SKM-1 (cell line): ENCODE results near the gene PTGES.
"Not testable (repeated sequence)": the region's sequence is repeated elsewhere in the genome, so short reads cannot be mapped to it uniquely, and the experiment has no call there.

Experiments
- DNase-seq: peaks from one replicate; lab custom pipeline; 2025; ENCODE audit not compliant: unreplicated experiment; lab: John Stamatoyannopoulos, UW

PTGES gene

GRCh38 chr9:129773262-129774048, 20.6 kb upstream of the PTGES start:
- DNase-seq: peak; percentile 92

- DNase-seq: no peak
Observed at GRCh38 chr9:129770741-129771140, 17.9 kb upstream of the PTGES start.

- DNase-seq: no peak
Observed at GRCh38 chr9:129769669-129770068, 16.8 kb upstream of the PTGES start.

DNA sequence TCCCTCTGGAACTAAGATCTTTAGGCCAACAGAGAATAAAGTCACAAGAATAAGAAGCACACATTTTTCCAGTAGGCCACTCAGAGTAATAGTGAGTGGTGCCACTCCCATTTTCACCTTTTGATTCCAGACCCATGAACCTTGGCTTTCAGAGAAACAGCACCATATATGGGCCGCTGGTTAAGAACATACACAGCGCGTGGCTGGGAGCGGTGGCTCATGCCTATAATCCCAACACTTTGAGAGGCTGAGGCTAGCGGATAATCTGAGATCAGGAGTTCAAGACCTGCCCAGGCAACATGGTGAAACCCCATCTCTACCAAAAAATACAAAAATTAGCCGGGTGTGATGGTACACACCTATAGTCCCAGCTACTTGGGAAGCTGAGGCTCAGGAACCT, 15.6 kb upstream of the PTGES start:
- DNase-seq: no peak

DNA sequence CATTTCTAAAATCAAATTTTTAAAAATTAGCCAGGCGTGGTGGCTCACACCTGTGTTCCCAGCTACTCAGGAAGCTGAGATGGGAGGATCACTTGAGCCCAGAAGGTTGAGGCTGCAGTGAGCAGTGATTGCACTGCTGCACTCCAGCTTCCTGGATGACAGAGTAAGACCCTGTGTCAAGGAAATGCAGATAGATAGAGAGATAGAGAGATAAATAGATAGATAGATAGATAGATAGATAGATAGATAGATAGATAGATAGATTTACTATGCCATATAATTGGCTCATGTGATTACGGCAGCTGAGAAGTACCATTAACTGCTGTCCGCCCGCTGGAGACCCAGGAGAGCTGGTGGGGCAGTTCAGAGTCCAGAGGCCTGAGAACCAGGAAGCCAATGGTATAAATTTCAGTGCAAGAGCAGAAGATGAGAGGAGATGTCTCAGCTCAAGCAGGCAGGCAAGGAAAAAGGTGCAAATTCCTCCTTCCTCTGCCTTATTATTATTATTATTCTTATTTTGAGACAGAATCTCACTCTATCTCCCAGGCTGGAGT, 13.0 kb upstream of the PTGES start:
- no peak for DNase-seq

GRCh38 chr9:129762985-129763926, 10.4 kb upstream of the PTGES start:
- no peak for DNase-seq

DNA sequence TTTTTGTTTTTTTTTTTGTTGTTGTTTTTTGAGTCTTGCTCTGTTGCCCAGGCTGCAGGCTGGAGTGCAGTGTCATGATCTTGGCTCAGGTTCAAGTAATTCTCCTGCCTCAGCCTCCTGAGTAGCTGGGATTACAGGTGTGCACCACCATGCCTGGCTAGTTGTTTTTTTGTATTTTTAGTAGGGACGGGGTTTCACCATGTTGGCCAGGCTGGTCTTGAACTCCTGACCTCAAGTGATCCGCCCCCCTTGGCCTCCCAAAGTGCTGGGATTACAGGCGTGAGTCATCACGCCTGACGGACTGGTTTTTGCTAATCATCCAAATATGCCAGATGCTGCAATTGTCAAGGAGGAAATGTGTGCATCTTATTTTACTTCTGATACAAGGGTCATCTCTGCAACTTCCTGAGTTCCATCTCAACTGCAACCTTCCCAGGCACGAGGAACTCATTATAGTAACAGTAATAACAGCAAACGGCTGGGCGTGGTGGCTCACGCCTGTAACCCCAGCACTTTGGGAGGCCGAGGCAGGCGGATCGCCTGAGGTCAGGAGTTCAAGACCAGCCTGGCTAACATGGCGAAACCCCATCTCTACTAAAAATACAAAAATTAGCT, 9.6 kb upstream of the PTGES start:
- peak; percentile 44 for DNase-seq

DNA sequence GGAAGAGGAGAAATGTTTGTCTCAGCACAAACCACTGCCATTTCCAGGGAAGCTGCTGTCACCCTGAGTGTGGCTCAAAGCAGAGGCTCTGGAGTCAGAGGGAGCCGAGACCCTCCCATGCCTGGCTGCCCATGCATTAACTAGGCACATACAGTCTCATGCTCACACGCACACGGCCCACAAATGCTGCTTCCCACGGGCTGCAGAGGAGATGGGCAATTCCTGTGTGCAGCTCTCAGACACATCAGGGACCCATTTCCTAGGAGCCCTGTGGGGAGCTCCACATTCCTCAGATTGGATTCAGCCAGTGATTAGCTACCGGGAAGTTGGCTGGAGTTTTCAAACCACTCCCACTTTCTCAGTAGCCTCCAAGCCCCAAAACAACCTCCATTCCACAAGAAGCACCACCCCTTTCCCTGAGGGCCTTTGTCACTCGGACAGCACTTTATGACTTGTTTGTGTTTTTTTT, 9.1 kb upstream of the PTGES start:
- DNase-seq: no peak

- no peak for DNase-seq
Observed at GRCh38 chr9:129761293-129761900, 8.6 kb upstream of the PTGES start.

- DNase-seq: not testable (repeated sequence)
Observed at GRCh38 chr9:129760784-129761183, 7.9 kb upstream of the PTGES start.

DNA sequence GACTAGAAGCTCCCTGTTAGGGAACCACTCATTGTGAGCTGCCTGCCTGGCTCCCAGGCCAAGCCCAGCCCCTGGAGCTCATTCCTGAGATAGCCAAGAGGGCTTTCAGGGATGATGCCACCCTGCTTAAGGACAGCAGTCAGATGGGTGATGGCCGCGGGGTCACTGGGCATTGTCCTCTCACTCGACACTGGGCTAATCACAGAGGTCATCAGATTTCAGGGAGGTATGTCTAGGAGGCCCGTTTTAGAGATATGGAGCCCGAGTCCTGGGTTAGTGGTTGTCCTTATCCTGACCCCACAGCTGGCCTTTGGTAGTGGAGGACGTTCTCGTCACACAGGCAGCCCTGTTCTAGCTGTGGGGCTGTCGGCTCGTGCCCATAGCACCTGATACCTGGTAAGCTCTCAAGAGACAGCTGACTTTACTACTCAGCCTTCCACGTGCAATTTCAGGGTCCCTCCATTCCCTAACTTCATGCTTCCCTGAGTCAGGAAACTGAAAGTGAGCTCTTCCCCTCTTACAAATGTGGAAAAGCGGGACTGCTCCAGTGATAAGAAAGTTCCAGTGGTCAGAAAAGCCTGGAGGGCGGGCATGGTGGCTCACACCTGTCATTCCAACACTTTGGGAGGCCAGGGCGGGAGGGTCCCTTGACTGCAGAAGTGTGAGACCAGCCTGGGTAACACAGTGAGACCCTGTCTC, 7.1 kb upstream of the PTGES start:
- no peak for DNase-seq

DNA sequence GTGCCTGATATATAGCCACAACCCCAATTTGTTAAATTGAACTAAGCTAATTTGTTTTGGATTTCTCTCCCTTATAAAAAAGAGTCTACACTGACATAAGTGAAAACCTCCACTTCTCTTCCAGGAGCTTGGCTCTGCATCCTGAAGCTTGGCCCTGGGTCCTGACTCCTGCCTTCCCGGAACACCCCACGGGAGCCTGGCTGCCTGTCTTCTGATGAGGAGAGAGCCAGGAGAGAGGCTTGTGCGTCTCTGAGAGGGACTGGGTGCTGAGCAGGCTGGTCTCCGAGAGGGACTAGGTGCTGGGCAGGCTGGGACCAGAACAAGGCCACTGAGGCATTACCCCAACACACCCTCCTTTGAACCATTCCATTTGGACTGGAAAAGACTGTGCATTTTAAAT, 6.5 kb upstream of the PTGES start:
- DNase-seq: no peak

DNA sequence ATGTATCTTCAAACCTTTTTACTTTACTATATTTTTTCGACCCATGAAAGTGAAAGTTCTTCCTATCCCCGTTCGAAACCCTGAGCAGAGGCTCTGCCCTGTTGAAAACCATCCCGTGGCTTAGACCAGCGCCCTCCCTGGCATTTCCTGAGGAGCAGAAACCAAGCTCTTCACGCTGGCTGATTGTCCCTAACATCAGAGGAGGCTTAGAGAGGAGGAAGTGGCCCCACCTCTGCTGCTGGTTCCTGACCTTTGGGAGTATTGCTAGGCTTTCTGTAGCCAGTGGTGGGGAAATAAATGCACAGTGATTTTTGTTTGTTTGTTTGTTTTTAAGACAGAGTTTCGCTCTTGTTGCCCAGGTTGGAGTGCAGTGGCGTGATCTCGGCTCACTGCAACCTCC, 4.2 kb upstream of the PTGES start:
- no peak for DNase-seq

GRCh38 chr9:129756191-129756590, 3.3 kb upstream of the PTGES start:
- DNase-seq: no peak

DNA sequence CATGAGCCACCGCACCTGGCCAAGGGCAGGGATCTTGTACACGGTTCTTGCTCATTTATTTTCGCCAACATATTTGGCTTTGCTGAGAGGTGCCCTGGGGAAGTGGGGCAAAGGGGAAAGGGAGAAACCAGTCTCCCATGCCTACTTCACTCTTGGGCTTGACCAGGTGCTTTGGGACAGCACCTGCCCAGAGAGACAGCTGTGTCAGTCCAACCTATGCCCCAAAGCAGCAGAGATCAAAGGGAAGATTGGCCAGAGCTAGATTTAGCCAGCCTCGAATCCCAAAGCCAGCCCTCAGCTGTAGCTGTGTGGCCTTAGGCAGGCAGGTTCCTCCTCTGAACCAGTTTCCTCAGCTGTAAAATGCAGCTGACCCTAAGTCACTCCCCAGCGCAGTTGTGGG, 2.3 kb upstream of the PTGES start:
- no peak for DNase-seq

- no peak for DNase-seq
Observed at GRCh38 chr9:129751841-129752801, 721 bp downstream of the PTGES start.

DNA sequence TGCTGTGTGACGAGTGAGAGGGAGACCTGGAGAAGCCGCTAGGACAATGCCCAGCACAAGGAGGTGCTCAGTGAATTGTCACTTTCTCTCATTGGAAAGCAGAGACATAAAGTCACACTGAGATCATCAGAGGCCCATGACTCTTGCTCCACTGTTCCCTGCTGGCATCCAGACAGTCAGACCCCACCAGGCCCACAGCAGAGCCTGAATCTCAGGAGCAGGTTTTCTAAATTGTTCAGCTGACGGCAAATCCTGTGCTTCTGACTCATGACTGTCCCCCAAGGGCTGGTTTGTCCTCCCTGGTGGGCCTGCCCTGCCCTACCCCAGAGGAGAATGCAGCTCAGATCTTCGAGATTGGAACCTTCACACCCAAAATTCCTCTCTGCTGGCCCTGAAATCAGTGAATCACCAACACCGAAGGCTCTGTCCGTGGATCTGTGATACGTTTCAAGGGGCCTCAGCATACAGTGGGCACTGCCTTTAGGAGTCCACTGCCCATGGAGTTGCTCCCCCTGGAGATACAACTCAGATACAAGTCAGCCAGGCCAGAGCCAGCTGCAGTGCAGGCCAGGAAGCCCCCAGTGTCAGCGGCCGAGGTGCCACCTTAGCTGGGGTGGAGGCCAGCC, 2.7 kb downstream of the PTGES start:
- no peak for DNase-seq

GRCh38 chr9:129749575-129749974, 3.3 kb downstream of the PTGES start:
- DNase-seq: no peak

GRCh38 chr9:129749052-129749451, 3.8 kb downstream of the PTGES start:
- DNase-seq: not testable (repeated sequence)
